HCT116 (cell line): ENCODE data around the gene PLOD1. TPM values are rescaled to one million over a fixed set of nuclear protein-coding genes. Genes with fewer than 3 reads are reported as not detected.

ENCODE experiments used
- ATAC-seq: fragments of 200-7000 bp; cut with Tn5 transposase; 2 replicates; pipeline ENCODE4 v1.9.1; 2020; ENCODE audit warnings: mild to moderate bottlenecking, moderate library complexity
- BruUV-seq: library from RNA; stranded (reverse); fragments of 400-500 nt; replicated peaks from 2 replicates; lab custom pipeline; 2021; lab: Mats Ljungman, UMichigan
- CTCF ChIA-PET: fragments of 300-600 bp; sonication (Branson Sonifier 250); formaldehyde crosslinking; loops from one replicate; lab custom pipeline; 2021; ENCODE audit warnings: antibody characterized with exemption; lab: Charles Lee
- POLR2A ChIA-PET: fragments of 300-600, 350-600 bp; sonication (Branson Sonifier 250); formaldehyde crosslinking; loops from one replicate; lab custom pipeline; 2021; ENCODE audit warnings: antibody characterized with exemption; lab: Charles Lee
- RAD21 ChIA-PET, 2 experiments: fragments of 300-600 bp; sonication (Branson Sonifier 250); formaldehyde crosslinking; loops; one replicate each; lab custom pipeline; 2023; ENCODE audit warnings: low total read pairs in 2 of 2; ENCODE audit not compliant: uncharacterized antibody in 2 of 2, unreplicated experiment in 2 of 2, low non-redundant PET in 1 of 2; lab: Charles Lee
- DNase-seq: peaks from one replicate; pipeline ENCODE4 v3.0.0-alpha.2; 2010; ENCODE audit warnings: low read depth, low spot score
- H2AFZ ChIP-seq: fragments of 200-600 bp; shearing (Covaris generic), sonication (generic); 2 replicates; pipeline ENCODE4 v1.6.1; 2017; ENCODE audit warnings: low read depth, mixed run types, mixed read lengths, antibody characterized with exemption, low read length; ENCODE audit not compliant: poor library complexity, severe bottlenecking
- H3K27ac ChIP-seq: 2 replicates; pipeline ENCODE4 v1.5.1; 2012; ENCODE audit warnings: low read depth, low read length
- H3K27me3 ChIP-seq: fragments of 200-600 bp; sonication (generic); 2 replicates; pipeline ENCODE4 v1.6.1; 2016; ENCODE audit warnings: mixed run types, low read length, mixed read lengths; ENCODE audit not compliant: insufficient read depth
- H3K36me3 ChIP-seq, 2 experiments: fragments of 200-500 bp in 1 of 2; fragments of 200-600 bp in 1 of 2; sonication (Bioruptor generic) in 1 of 2; sonication (generic) in 1 of 2; 2 replicates each; pipeline versions ENCODE4 v1.5.1 to v1.6.1; 2014 to 2016; ENCODE audit warnings: low read length in 2 of 2, inconsistent platforms in 1 of 2, mixed read lengths in 1 of 2, mixed run types in 1 of 2; ENCODE audit not compliant: insufficient read depth in 2 of 2, control insufficient read depth in 1 of 2
- H3K4me1 ChIP-seq, 2 experiments: fragments of 200-600 bp in 1 of 2; sonication (generic) in 1 of 2; 2 replicates each; pipeline versions ENCODE4 v1.5.1 to v1.6.1; 2012 to 2017; ENCODE audit warnings: low read length in 2 of 2, inconsistent platforms in 1 of 2, mild to moderate bottlenecking in 1 of 2, mixed read lengths in 1 of 2, mixed run types in 1 of 2, moderate library complexity in 1 of 2; ENCODE audit not compliant: insufficient read depth in 2 of 2, control insufficient read depth in 1 of 2
- H3K4me2 ChIP-seq: fragments of 200-600 bp; sonication (generic); 2 replicates; pipeline ENCODE4 v1.6.1; 2017; ENCODE audit warnings: mixed run types, low read length, mixed read lengths
- H3K4me3 ChIP-seq, 2 experiments: fragments of 200-600 bp in 1 of 2; sonication (generic) in 1 of 2; replicated peaks in 1 of 2; 2 replicates each; pipeline ENCODE4 v1.5.1; 2011 to 2016; ENCODE audit warnings: low read length in 2 of 2, control low read depth in 1 of 2, low read depth in 1 of 2, mild to moderate bottlenecking in 1 of 2, mixed read lengths in 1 of 2, mixed run types in 1 of 2
- H3K79me2 ChIP-seq: fragments of 200-600 bp; sonication (generic); 2 replicates; pipeline ENCODE4 v1.6.1; 2017; ENCODE audit warnings: mild to moderate bottlenecking, mixed run types, low read length, moderate library complexity, mixed read lengths; ENCODE audit not compliant: insufficient read depth
- H3K9ac ChIP-seq: fragments of 200-600 bp; sonication (generic); 2 replicates; pipeline ENCODE4 v1.6.1; 2016; ENCODE audit warnings: low read length, mixed read lengths
- H3K9me2 ChIP-seq: fragments of 200-600 bp; sonication (generic), shearing (Covaris generic); 2 replicates; pipeline ENCODE4 v1.6.1; 2017; ENCODE audit warnings: mixed run types, mild to moderate bottlenecking, moderate library complexity; ENCODE audit not compliant: insufficient read depth
- H3K9me3 ChIP-seq, 2 experiments: fragments of 200-500 bp in 1 of 2; fragments of 200-600 bp in 1 of 2; sonication (Bioruptor generic) in 1 of 2; sonication (generic) in 1 of 2; 2 replicates each; pipeline ENCODE4 v1.6.1; 2014 to 2017; ENCODE audit warnings: low read length in 2 of 2, mixed read lengths in 2 of 2, inconsistent platforms in 1 of 2, low read depth in 1 of 2, mild to moderate bottlenecking in 1 of 2, mixed run types in 1 of 2, moderate library complexity in 1 of 2; ENCODE audit not compliant: control insufficient read depth in 1 of 2, insufficient read depth in 1 of 2
- H4K20me1 ChIP-seq: fragments of 200-600 bp; sonication (generic), shearing (Covaris generic); 2 replicates; pipeline ENCODE4 v1.6.1; 2017; ENCODE audit warnings: mixed run types, mild to moderate bottlenecking, moderate library complexity; ENCODE audit not compliant: insufficient read depth
- CEBPB ChIP-seq: IDR thresholded peaks from 2 replicates; pipeline ENCODE4 v1.6.1; 2012; ENCODE audit warnings: low read depth
- FOSL1 ChIP-seq: IDR thresholded peaks from 2 replicates; pipeline ENCODE4 v1.6.1; 2012; ENCODE audit warnings: low read depth
- JUND ChIP-seq: IDR thresholded peaks from 2 replicates; pipeline ENCODE4 v1.6.1; 2012
- REST ChIP-seq: IDR thresholded peaks from 2 replicates; pipeline ENCODE4 v1.6.1; 2012; ENCODE audit warnings: low read depth
- SRF ChIP-seq: IDR thresholded peaks from 2 replicates; pipeline ENCODE4 v1.6.1; 2012; ENCODE audit warnings: low read depth
- ZFX ChIP-seq: fragments of 450-650 bp; IDR thresholded peaks from 2 replicates; pipeline ENCODE4 v1.6.1; 2017
- intact Hi-C: fragments of 100-400 bp; cut with micrococcal nuclease; formaldehyde crosslinking; loops from 2 replicates; pipeline ENCODE4 v1.10.0; 2022
- total RNA-seq: library from RNA; stranded (reverse); gene quantifications from one replicate; pipeline ENCODE4 v1.2.1, GENCODE V29; 2021; ENCODE audit not compliant: unreplicated experiment
- TF ChIP-seq, protein P1 (sequence below): IDR thresholded peaks from 2 replicates; pipeline ENCODE4 v1.6.1; 2012

PLOD1 gene
- total RNA-seq, 1 experiment from 2014 or later, result 175 TPM

GRCh38 chr1:11952455-11953109, 18.1 kb downstream of the PLOD1 start:
- intact Hi-C loops, result no loop called here
- ChIA-PET POLR2A (interaction anchor here (2.6 kb wide), 1 partner anchor 44 kb away, joined by 6 read pairs; no protein-coding TSS in a partner anchor), CTCF (no interaction called here), RAD21 (no interaction called here)
- H3K27me3 ChIP-seq, result no peaks in the 10 kb centered on the region
- H4K20me1 ChIP-seq, result no peaks in the 10 kb centered on the region
- no peak overlapping the region for H3K4me3 ChIP-seq
- TF ChIP-seq CEBPB (no peak), JUND (no peak), SRF (no peak), ZFX (no peak), REST (no peak), FOSL1 (no peak)
- TF ChIP-seq, protein P1, sequence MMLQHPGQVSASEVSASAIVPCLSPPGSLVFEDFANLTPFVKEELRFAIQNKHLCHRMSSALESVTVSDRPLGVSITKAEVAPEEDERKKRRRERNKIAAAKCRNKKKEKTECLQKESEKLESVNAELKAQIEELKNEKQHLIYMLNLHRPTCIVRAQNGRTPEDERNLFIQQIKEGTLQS, result no peak
- no peak overlapping the region for H3K4me2 ChIP-seq
- no TSS peak for BruUV-seq
- H3K9me2 ChIP-seq, result no peaks in the 10 kb centered on the region
- no peak overlapping the region for H3K27ac ChIP-seq
- H2AFZ ChIP-seq, result no peak overlapping the region
- DNase-seq (no peak), ATAC-seq (no peak)
- no peak overlapping the region for H3K9ac ChIP-seq
- H3K4me1 ChIP-seq, result no peaks in the 10 kb centered on the region
- peaks cover 50 to 62% of the 10 kb centered on the region in 2 experiments for H3K36me3 ChIP-seq
- no peaks in the 10 kb centered on the region for H3K79me2 ChIP-seq
- no peaks in the 10 kb centered on the region for H3K9me3 ChIP-seq
